Colonic mucosa (tissue), 4 donors: ENCODE results near the gene IL3. TPM values are rescaled to one million over a fixed set of nuclear protein-coding genes. Genes with fewer than 3 reads are reported as not detected.

Source experiments
- DNase-seq: peaks from one replicate; pipeline ENCODE4 v3.0.0-alpha.2; 2020
- H3K27ac ChIP-seq: fragments of 200-600 bp; one replicate; pipeline ENCODE4 v1.8.0; 2021
- H3K27me3 ChIP-seq: fragments of 200-600 bp; one replicate; pipeline ENCODE4 v1.8.0; 2021
- H3K36me3 ChIP-seq: fragments of 200-600 bp; one replicate; pipeline ENCODE4 v1.8.0; 2021
- H3K4me1 ChIP-seq: fragments of 200-600 bp; one replicate; pipeline ENCODE4 v1.8.0; 2021; ENCODE audit warnings: mild to moderate bottlenecking
- H3K4me3 ChIP-seq: fragments of 200-600 bp; one replicate; pipeline ENCODE4 v1.8.0; 2021
- H3K9ac ChIP-seq, 2 donors: one replicate each; pipeline ENCODE4 v1.7.0; 2013; ENCODE audit warnings: control low read depth in 2 of 2, low read depth in 2 of 2, low read length in 2 of 2
- H3K9me3 ChIP-seq: fragments of 200-600 bp; one replicate; pipeline ENCODE4 v1.8.0; 2021
- intact Hi-C: fragments of 100-400 bp; cut with DNase I; formaldehyde crosslinking; loops from one replicate; pipeline ENCODE4 v1.14.1; 2022
- total RNA-seq, 2 donors: library from RNA; stranded (reverse); fragmentation: NEBNext Ultra II Directional in 1 of 2; extraction: Animal tissue kit (Norgen Biotek cat#: 25700) in 1 of 2; gene quantifications; one replicate each; pipeline ENCODE4 v1.2.1, GENCODE V29; 2021
- TF ChIP-seq, protein P1 (sequence below): fragments of 200-600 bp; IDR thresholded peaks from one replicate; pipeline ENCODE4 v1.8.0; 2022; ENCODE audit warnings: antibody characterized with exemption, mild to moderate bottlenecking
- donor health status: healthy.
- donor health status: DM: no; HTN: no; CAD: no.
- donor health status: DM: no; HTN: no; CAD: no.

The IL3 gene
- total RNA-seq, 2 donors from 2014 or later: 0.25 TPM; not detected in 1

DNA sequence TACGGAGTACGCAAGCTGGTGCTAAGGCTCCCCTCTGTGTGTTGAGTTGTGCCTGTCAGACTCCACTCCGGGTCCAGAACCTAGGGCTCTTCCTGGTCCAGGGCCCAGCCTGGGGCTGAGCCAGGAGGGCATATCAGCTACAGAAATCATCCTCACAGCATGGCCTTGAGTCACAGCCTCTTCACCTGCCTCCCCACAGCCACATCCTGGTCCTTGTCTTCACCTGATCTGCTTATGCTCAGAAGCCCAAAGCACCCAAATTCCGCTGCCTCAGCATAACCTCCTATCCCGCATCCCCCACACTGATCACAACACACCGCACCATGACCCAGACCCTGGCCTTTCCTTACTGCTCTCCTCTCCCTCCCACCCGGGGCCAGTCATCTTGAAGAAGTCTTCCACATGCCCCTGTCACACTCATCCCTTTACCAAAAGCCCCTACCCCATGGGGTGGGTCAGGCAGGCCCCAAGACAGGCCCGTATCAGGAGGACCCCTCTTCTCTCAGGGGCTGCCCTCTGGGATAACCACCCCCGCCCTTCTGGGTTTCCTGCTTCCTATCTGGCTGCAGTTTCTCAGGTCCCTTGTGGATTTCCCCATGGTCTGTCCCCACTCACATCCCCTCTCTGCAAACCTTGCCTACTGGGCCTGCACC is 1.3 kb upstream of the IL3 start:
- Histone ChIP-seq H3K4me1 (no peaks in the 10 kb centered on the region), H3K9me3 (no peaks in the 10 kb centered on the region), H3K27me3 (no peaks in the 10 kb centered on the region), H3K36me3 (no peaks in the 10 kb centered on the region), H3K4me3 (no peak overlapping the region), H3K27ac (no peak overlapping the region), H3K9ac (no peak overlapping the region)
- TF ChIP-seq, protein P1, sequence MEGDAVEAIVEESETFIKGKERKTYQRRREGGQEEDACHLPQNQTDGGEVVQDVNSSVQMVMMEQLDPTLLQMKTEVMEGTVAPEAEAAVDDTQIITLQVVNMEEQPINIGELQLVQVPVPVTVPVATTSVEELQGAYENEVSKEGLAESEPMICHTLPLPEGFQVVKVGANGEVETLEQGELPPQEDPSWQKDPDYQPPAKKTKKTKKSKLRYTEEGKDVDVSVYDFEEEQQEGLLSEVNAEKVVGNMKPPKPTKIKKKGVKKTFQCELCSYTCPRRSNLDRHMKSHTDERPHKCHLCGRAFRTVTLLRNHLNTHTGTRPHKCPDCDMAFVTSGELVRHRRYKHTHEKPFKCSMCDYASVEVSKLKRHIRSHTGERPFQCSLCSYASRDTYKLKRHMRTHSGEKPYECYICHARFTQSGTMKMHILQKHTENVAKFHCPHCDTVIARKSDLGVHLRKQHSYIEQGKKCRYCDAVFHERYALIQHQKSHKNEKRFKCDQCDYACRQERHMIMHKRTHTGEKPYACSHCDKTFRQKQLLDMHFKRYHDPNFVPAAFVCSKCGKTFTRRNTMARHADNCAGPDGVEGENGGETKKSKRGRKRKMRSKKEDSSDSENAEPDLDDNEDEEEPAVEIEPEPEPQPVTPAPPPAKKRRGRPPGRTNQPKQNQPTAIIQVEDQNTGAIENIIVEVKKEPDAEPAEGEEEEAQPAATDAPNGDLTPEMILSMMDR: no peak
- intact Hi-C loops: no loop called here
- peak; percentile 16 for DNase-seq

GRCh38 chr5:132059696-132060500 is 557 bp upstream of the IL3 start:
- H3K4me1 ChIP-seq: no peaks in the 10 kb centered on the region
- H3K9me3 ChIP-seq: no peaks in the 10 kb centered on the region
- no peaks in the 10 kb centered on the region for H3K27me3 ChIP-seq
- no peaks in the 10 kb centered on the region for H3K36me3 ChIP-seq
- no peak for DNase-seq
- no peak overlapping the region for H3K9ac ChIP-seq
- TF ChIP-seq, protein P1: no peak
- H3K4me3 ChIP-seq: no peak overlapping the region
- H3K27ac ChIP-seq: no peak overlapping the region
- intact Hi-C loops: loop anchor here (5.0 kb wide), 1 partner anchor 248 kb away; no protein-coding TSS in a partner anchor

GRCh38 chr5:132063090-132063911 is 2.8 kb downstream of the IL3 start:
- no peaks in the 10 kb centered on the region for H3K4me1 ChIP-seq
- peak; percentile 77 for DNase-seq
- no peaks in the 10 kb centered on the region for H3K9me3 ChIP-seq
- H3K27me3 ChIP-seq: no peaks in the 10 kb centered on the region
- TF ChIP-seq, protein P1: peak; percentile 98
- no peak overlapping the region for H3K27ac ChIP-seq
- H3K4me3 ChIP-seq: no peak overlapping the region
- H3K36me3 ChIP-seq: no peaks in the 10 kb centered on the region
- no peak overlapping the region for H3K9ac ChIP-seq
- intact Hi-C loops: loop anchor here (5.0 kb wide), 1 partner anchor 251 kb away; no protein-coding TSS in a partner anchor

DNA sequence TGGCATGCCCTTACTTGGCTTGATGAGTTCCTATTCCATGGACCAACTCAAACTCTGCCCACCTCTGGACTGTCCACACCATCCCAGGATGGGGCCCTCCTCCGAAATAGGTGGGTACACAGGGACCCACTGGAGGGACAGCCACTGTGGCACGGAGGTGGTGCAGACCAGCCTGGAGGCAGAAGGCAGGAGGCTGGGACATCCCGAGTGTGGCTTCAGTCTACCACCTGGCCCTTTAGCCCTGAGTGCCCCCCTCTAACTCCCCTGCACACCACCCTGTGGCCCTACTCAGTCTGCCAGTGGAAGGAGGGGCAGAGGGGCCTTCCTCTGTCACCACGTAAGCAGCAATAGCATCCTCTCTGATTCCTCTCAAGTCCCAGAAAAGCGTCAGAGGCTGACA is 3.7 kb downstream of the IL3 start:
- no peak for DNase-seq
- no peaks in the 10 kb centered on the region for H3K9me3 ChIP-seq

More for the DNA sequence above, 3.7 kb downstream of the IL3 start:
- H3K27me3 ChIP-seq: no peaks in the 10 kb centered on the region
- TF ChIP-seq, protein P1: no peak
- no peaks in the 10 kb centered on the region for H3K36me3 ChIP-seq
- H3K4me1 ChIP-seq: no peaks in the 10 kb centered on the region
- intact Hi-C loops: loop anchor here (5.0 kb wide), 1 partner anchor 252 kb away; no protein-coding TSS in a partner anchor
- H3K9ac ChIP-seq: no peak overlapping the region
- no peak overlapping the region for H3K27ac ChIP-seq
- no peak overlapping the region for H3K4me3 ChIP-seq
